ENCODE data around the gene ATP5F1D. TPM values are rescaled to one million over a fixed set of nuclear protein-coding genes. Genes with fewer than 3 reads are reported as not detected.

The ATP5F1D gene
- total RNA-seq, 1 donor from 2014 or later = 692 TPM

DNA sequence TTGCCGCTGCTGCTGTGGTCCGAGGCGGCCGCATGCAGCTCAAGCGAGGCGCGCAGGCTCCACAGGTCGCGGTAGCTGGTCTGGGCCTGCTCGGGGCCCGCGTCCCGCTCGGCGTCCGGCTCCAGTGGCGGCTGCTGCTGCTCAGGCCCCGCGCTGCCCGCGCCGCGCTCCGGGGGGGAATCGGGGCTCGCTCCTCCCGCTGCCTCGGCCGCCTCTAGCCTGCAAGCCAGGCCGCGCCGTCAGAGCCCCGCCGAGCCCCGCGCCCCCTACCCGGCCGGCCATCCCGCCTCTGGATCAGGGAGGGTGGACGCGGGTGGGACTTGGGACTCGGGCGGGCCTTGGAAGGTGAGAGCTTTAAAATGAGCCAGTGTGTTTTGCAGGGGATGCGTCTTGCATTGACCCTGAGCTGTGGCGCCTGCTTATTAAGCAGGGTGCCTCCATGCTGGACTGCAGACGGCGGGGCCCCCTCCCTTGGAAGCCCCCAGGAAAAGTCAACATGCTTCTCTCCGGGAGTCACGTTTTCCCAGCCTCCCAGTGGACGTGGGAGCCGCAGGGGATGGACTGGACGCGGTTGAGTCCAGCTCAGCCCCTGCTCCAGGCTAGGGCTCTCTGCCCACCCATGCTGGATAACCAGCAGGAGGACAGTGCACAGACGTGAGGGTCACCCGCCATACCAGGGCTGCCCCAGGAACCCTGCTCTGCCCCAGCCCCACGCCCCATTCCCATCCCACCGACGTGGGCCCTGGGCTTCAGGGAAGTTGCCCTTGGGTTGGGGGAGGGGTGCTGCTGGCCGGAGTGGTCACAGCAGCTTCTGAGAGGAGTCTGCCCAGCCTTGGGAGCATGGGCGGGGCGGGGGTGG, 11.4 kb upstream of the ATP5F1D start:
- intact Hi-C loops (cut with DNase I) = loop anchor here (10.0 kb wide), 1 partner anchor 205 kb away; the partner anchor contains the start of genes CNN2, RNU6-2 and TMEM259

DNA sequence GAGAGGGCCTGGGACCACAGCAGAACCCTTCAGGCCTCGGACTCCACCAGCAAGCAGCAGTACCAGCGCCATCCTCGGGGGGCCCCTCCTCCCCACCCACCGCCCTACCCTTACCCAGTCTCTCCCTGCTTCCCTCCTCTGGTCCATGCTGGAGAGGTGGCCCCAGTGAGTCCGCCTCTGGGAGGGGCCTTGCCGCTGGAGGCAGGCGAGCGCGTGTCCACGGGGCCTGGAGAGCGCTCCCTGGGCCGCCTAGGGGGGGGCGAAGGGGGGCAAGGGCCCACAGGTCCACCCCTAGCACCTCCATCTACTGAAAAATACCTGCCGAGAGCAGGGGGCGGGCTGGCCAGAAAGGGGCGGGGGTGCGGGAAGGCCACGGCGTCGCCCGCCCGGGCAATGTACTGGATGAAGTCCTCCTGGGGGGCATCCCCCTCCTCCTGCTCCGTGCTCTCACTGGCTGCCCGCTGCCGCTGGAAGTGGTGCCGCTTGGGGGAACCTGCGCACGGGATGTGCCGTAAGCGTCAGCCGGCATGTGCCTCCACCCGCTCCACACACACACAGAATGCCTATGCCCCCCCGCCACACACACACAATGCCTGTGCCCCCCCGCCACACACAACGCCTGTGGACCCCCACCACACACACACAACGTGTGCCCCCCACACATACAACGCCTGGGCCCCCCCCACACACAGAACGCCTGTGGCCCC, 10.6 kb upstream of the ATP5F1D start:
- DNase-seq (no peak), ATAC-seq (ENCODE audit: poor library complexity) (no peak)
- intact Hi-C loops (cut with DNase I) = loop anchor here (10.0 kb wide), 1 partner anchor 206 kb away; the partner anchor contains the start of genes CNN2, RNU6-2 and TMEM259

More for the DNA sequence above, 11.4 kb upstream of the ATP5F1D start:
- DNase-seq = no peak
- ATAC-seq (ENCODE audit: poor library complexity) = no peak

DNA sequence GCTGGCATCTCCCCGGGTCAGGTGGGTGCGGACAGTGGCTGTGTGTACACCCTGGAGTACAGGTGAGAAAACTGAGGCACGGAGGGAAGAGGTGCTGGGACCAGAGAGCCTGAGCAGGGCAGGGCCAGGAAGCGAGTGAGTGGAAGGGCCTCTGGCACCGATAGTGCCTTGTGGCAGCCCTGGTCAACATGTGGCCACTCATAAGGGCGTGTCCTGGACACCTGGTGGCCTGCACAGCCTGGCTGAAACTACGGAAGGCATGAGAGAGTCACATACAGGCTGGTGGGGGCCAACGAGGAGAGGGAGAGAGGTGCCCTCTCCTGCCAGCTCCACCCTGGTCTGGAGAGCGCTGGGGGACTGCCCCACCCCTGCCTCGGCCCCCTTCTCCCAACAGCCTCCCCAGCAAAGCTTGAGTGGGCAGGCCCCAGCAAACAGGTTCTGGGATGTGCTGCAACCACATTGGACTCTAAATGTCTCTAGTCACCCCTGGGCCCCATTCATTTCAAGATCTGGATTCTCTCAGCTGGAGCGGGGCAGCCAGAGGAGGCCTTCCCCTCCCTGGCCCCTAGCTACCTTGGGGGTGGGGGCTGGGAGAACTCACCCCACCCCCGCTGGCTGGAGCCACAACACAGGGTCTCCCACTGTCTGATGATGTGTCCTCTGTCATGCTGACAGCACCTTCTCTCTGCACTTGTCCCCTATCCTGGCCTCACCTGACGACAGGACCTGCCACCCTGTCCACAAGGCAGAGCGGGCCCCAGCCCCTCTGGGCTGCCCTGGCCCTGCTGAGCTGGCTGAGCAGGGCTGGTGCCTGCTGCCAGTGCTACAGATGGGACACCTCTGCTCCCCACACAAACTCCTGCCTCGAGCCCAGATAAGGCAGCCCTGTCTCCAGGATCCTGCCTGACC, 9.6 kb upstream of the ATP5F1D start:
- DNase-seq (no peak), ATAC-seq (ENCODE audit: poor library complexity) (peak; percentile 2)
- intact Hi-C loops (cut with DNase I) = loop anchor here (10.0 kb wide), 1 partner anchor 207 kb away; the partner anchor contains the start of genes CNN2, RNU6-2 and TMEM259

DNA sequence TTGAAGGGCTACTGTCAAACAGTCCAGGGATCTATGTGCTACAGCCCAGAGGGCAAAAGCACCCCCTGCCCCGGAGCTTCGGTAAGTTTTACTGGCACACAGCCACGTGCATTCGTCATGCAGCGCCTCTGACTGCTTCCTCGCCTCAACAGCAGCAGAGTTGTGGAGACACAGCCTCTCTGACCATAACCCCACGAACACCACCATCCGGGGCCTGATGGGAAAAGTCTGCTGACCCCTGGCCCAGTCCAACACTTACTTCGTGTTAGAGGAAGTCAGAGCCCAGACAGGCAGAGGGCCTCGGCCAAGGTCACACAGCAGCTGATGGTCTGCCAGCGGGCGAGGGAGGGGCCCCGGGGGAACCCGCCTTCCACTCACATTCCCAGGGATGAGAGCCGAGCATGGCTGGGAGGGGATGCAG, 8.9 kb upstream of the ATP5F1D start:
- intact Hi-C loops (cut with DNase I) = loop anchor here (10.0 kb wide), 1 partner anchor 208 kb away; the partner anchor contains the start of genes CNN2, RNU6-2 and TMEM259
- DNase-seq = no peak
- ATAC-seq (ENCODE audit: poor library complexity) = peak; percentile 21

DNA sequence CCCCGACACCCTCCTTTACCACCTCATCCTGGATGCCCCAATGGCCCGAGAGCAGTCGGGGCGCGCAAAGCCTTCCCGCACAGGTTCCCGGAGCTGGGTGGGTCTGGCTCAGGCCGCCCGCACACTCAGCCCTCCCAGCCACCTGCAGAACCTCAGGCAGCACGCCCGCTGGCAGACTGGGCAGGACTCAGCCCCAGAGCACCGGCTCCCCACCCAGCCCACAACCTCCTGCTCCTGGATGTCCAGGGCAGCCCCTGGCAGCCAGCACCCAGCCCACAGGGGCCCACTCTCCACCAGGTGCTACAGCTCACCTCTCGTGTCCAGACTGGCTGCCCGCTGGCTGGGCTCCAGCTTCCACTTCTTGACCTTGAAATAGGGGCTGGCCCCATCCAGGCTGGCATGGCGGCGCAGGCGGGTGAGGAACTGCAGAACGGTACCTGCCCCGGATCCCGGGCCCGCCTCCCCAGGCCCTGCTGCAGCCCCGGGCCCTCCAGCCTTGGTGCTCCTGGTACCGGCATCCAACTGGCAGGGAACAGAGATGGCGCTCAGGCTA, 8.4 kb upstream of the ATP5F1D start:
- intact Hi-C loops (cut with DNase I) = loop anchor here (10.0 kb wide), 1 partner anchor 208 kb away; the partner anchor contains the start of genes CNN2, RNU6-2 and TMEM259
- ATAC-seq (ENCODE audit: poor library complexity) (peak; percentile 7), DNase-seq (no peak)

DNA sequence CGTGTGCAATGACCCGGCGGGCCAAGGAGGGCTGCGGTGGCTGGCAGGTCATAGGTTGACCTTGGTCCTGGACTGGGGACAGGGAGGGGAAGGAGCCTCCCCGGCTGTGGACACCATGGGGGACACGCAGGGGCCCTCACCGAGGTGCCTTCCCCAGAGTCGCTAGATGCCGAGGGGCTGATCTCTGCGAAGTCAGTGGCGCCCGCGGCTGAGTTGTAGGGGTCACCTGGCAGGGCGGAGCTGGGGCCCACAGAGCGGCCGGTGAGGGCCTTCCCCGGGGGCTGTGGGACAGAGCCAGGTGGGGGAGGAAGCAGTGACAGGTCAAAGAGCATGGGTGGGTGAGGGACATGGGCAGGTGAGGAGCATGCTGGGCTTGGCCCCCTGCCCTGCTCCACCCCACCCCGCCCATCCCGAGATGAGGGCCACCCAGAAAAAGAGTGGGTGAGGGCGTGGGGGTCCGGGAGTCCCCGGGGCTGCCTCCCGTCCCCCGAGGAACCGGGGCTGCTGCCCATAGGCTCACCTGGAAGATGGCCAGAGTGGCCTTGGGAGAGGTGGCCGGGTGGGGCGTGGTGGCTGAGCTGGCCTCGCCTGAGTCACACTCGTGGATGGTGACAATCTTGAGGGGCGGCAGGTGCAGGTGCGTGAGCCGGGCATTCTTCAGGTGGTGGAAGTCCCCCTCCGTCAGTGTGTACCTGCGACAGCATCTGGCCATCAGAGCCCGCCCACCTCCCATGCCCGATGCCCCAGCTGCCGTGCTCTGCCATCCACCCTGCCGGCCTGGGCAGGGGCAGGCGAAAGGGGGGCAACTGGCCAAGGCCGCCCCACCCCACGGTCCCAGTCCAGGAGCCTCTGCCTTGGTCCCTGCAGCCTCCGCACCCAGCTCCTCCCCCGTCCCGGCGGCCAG, 7.2 kb upstream of the ATP5F1D start:
- intact Hi-C loops (cut with DNase I) = loop anchor here (10.0 kb wide), 1 partner anchor 210 kb away; the partner anchor contains the start of genes CNN2, RNU6-2 and TMEM259
- no peak for DNase-seq
- ATAC-seq (ENCODE audit: poor library complexity) = no peak

GRCh38 chr19:1234955-1235380, 6.6 kb upstream of the ATP5F1D start:
- ATAC-seq (ENCODE audit: poor library complexity) = no peak
- intact Hi-C loops (cut with DNase I) = loop anchor here (10.0 kb wide), 1 partner anchor 210 kb away; the partner anchor contains the start of genes CNN2, RNU6-2 and TMEM259
- DNase-seq = no peak

DNA sequence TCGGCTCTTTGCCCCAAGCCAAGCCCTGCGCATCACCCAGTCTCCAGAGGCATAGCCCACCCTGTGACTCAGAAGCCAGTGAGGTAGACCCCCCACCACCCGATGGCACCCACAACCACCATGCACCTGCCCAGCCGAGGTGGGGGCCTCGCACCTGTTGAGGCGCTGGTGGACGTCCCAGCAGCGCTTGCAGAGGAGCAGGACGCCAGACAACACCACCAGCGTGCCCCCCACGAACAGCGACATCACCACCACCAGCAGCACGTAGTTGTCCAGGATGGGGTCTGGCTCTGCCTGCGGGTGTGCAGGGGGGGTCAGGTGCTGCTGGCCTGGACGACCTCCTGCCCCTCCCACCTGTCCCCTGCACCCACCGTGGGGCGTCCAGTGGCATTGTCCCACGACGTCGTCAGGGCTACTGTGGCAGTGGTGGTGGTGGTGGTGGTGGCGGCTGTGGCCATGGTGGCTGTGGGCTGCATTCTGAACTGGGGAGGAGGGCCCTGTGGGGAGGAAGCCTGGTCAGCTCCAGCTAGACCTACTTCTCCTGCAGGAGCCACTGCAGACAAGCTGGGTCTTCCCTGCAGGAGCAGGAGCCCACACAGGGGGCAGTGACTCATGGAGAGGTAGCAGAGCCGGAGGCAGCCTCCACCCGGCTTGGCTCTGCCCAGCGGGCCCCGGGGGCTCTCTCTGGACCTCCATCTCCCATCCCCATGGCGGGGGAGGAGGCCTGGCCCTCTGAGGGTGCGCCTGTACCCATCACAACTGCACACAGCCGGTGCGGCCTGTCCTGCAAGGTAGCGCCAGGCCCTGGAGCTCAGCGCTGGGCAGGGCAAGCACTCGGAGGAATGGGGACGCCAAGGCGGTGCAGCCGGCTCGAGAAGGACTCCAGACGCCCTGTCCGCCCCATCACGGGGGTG, 5.7 kb upstream of the ATP5F1D start:
- no peak for ATAC-seq (ENCODE audit: poor library complexity)
- intact Hi-C loops (cut with DNase I) = loop anchor here (10.0 kb wide), 1 partner anchor 211 kb away; the partner anchor contains the start of genes CNN2, RNU6-2 and TMEM259
- no peak for DNase-seq

- intact Hi-C loops (cut with DNase I) = loop anchor here (10.0 kb wide), 1 partner anchor 212 kb away; the partner anchor contains the start of genes CNN2, RNU6-2 and TMEM259
- ATAC-seq (ENCODE audit: poor library complexity) (no peak), DNase-seq (no peak)
These were observed 5.0 kb upstream of the ATP5F1D start for GRCh38 chr19:1236576-1236975.

GRCh38 chr19:1237027-1237659, 4.4 kb upstream of the ATP5F1D start:
- DNase-seq (no peak), ATAC-seq (ENCODE audit: poor library complexity) (no peak)
- intact Hi-C loops (cut with DNase I) = loop anchor here (10.0 kb wide), 1 partner anchor 212 kb away; the partner anchor contains the start of genes CNN2, RNU6-2 and TMEM259

GRCh38 chr19:1237754-1238368, 3.7 kb upstream of the ATP5F1D start, which contains the start of gene CBARP:
CBARP (minus strand) TSS chr19:1238005; CDS start chr19:1236100, 1,905 bp downstream.
- DNase-seq (no peak), ATAC-seq (ENCODE audit: poor library complexity) (no peak)
- intact Hi-C loops (cut with DNase I) = loop anchor here (10.0 kb wide), 1 partner anchor 213 kb away; the partner anchor contains the start of genes CNN2, RNU6-2 and TMEM259

DNA sequence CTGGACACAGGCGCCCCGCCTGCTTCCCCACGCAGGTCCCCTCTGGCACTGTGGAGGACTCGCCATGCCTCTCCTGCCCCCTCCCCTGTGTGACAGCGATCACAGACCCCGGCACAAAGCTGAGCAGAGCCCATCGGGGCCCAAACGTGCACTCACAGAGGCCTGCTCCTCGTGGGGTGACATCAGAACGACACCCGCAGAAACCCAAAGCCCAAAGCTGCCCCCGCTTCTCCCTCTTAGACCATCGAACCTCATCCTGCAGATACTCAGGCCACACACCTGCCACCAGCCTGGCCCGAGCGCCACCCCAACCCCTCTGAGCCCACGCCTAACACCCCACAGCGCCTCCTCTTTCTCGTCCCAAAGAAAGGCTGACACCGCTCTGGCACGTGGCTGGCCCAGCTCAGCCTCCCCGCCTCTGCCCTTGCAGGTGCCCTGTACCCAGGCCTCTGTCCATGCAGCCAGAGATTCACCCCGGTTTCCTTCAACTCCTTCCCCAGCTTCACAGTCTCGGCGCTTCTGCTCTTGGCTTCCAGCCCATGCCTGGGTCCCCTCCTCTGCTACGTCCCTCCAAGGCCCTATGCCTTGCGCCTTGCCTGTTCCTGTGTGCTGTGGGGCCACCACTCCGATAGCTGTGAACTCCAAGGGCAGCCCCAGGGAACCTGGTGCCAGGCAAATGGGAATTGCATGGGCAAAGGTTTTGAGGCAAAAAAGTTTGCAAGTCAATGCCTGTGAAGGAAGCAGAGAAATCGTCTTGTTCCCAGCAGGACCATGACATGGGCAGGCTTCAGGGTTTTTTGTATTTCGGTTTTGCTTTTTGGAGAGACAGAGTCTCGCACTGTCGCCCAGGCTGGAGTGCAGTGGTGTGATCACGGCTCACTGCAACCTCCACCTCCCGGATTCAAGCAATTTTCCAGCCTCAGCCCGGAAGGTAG, 2.9 kb upstream of the ATP5F1D start:
- intact Hi-C loops (cut with DNase I) = loop anchor here (10.0 kb wide), 1 partner anchor 214 kb away; the partner anchor contains the start of genes CNN2, RNU6-2 and TMEM259
- ATAC-seq (ENCODE audit: poor library complexity) = no peak
- DNase-seq = no peak

DNA sequence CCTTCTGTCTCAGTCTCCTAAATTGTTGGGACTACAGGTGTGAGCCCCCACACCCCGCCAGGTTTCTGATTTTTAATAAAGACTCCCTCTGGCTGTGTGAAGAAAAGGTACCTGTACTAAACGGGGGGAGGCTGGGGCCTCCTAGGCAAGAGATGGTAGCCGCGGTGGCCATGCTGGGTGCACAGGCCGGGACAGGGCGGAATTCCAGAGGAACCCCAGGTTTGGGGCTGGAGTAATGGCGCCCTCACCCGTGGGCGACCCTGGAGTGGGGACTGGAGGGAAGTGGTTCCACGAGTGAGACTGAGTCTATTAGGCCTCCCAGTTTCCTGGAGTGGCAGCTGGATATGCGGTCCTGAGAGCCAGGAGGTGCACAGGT, 2.1 kb upstream of the ATP5F1D start:
- DNase-seq = no peak
- intact Hi-C loops (cut with DNase I) = loop anchor here (10.0 kb wide), 1 partner anchor 215 kb away; the partner anchor contains the start of genes CNN2, RNU6-2 and TMEM259
- ATAC-seq (ENCODE audit: poor library complexity) = no peak

Measured in Right ventricle myocardium superior (tissue), 1 donor.